GM19395 (cell line): ENCODE measurements around the gene ST6GAL1.

Source experiments
- ATAC-seq: cut with Tn5 transposase; IDR thresholded peaks from one replicate; pipeline ENCODE4 v1.9.1; 2021; ENCODE audit warnings: mild to moderate bottlenecking, moderate library complexity; ENCODE audit not compliant: unreplicated experiment

The ST6GAL1 gene

DNA sequence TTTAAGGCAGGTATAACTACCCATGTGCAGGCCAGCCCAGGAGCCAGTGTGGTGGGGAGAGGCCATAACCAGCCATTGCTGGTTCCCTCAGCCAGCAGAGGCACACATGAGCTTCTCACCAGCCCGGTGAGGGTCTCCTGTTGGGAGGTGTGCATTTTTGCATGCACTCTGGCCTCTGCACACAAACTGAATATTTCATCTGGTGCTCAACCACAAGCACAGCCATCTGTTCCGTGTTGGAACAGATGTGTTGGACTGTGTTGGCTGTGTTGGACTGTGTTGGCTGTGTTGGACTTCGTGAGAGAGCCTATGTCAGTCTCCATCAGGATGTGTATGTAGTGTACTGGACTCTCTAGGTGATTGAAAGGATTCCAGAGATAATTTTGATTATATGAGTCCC is 141.8 kb downstream of the ST6GAL1 start:
- ATAC-seq = no peak

DNA sequence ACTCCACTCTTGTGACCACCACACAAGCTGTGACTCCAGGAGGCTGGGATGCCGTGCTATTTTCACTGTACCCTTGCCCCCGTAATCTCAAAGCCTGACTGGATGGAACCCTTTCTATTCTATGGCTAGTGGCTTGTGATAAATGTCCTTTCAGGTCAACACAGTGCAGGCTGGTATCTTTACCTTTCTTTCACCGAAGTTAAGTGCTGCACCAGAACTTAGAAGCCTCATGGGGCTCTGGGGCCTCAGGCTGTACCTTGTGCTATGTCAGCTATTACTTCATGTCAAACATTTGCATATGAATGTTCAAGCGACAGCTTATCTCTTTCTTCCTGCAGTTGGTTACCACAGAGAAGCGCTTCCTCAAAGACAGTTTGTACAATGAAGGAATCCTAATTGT is 142.2 kb downstream of the ST6GAL1 start:
- ATAC-seq = no peak

DNA sequence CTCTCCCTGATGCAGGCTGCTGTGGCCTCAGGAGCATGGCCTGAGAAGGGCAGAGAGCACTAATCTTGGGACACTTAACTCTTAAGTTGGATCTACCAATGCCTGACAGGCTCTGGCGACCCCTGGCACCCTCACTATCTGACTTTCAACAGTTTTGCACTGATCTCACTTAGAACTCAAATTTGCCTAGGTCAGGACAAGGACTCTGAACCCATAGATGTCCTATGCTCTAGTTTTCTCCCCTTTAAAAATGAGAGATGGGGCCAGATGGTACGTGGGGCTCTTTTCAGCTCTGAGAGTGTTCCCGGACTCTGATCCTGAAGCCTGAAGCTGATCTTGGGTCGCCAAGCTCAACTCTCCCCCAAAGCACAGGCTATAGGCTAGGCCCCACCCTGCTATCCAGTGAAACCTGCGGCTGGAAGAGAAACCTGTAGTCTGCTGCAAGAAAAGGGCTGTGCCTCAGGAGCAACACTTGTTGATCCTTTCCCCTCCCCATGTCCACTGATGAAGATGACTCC is 143.3 kb downstream of the ST6GAL1 start:
- no peak for ATAC-seq

DNA sequence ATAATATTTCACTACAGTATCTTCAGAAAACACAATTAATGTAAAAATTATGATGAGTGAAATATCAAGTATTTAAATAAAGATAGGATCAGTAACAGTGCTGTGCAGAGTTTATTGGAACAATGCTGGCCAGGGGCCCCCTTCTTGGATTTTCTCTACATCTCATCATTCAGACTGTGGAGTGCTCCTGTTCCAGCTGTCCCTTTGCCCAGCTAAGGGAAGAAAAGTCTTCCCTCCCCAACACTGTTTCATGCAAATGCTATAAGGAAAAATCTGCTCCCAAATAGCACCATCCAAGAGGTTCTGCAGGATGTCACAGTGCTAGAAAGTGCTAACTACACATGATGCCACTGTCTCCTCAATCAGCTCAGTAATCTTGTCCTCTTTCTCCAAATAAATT is 144.5 kb downstream of the ST6GAL1 start:
- ATAC-seq = no peak

DNA sequence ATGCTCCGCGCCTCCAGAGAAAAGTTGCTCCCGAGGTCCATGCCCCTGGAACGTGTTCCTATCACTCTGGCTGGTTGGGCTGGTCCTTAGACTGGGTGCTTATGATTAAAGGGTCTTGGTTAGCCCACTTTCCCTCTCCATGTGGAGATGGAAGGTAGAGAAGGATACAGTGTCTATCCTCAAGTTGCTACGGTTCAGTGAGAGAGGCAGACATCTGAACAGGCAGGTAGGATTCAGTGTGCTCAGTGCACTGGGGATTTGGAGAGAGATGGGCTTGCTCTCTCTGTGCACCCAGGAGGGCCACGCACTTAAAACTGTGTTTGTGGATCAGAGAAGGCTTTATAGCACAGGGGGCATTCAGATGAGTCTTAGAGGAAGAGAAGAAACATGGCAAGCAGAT is 146.0 kb downstream of the ST6GAL1 start:
- ATAC-seq = no peak

- no peak for ATAC-seq
Measured at GRCh38 chr3:187077085-187077484, 146.8 kb downstream of the ST6GAL1 start.

GRCh38 chr3:187077537-187077936 is 147.2 kb downstream of the ST6GAL1 start:
- no peak for ATAC-seq

DNA sequence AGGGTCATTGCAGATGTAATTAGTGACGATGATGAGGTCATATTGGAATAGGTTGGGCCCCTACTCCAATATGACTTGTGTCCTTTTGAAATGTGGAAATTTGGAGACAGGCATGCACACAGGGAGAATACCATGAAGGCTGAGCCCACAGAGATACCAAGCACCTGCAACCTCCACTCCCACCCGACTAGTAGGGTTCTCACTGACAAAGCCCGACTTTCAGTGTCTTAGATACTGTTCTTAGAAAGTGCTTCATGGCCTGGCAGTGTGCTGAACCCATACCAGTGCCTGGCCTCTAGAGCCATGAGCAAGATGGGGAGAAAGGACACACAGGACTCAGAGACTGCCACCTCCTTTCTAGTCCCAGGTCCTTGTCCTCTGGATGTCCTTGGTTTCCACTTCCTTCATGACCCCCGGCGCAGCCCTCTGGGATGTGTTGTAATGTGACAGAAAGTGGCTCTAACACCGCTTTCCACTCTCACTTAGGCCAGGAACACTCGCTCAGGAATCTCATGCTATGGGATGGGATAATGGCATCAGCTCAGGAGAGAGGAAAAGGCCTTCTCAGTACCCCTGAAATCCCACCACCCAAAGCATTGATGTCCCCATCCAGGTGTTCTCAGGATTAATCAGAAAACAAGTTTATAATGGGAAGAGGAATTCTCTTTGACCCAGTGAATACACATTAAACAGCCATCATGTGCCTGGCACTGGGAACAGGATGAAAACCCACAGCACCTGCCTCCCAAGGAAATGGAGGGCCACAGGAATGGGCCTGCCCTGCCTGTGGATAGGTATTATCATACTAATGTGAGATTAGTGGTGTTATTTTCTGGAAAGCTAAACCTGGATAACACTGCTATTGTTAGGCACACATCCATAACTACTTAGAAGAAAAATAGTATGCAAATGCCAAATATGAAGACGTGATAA is 149.0 kb downstream of the ST6GAL1 start:
- no peak for ATAC-seq

DNA sequence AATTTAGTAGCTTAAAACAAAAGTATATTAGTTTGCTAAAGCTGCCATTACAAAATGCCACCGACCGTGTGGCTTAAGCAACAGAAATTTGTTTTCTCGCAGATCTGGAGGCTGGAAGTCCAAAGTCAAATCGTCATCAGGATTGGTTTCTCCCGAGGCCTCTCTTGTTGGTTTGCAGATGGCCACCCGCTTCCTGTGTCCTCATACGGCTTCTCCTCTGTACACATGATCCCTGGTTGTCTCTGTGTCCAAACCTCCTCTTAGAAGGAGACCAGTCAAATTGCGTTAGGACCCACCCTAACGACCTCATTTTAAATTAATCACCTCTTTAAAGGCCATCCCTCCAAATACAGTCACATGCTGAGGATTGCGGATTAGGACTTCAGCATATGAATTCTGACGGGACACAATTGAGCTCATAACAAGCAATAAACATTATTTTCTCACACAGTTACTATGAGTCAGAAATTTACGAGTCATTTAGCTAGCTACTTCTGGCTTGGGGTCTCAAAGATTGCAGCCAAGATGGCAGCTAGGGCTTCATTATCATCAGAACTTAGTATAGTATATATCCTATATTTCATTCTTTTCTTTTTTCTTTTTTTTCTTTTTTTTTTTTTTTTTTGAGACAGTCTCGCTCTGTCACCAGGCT is 150.6 kb downstream of the ST6GAL1 start:
- no peak for ATAC-seq

DNA sequence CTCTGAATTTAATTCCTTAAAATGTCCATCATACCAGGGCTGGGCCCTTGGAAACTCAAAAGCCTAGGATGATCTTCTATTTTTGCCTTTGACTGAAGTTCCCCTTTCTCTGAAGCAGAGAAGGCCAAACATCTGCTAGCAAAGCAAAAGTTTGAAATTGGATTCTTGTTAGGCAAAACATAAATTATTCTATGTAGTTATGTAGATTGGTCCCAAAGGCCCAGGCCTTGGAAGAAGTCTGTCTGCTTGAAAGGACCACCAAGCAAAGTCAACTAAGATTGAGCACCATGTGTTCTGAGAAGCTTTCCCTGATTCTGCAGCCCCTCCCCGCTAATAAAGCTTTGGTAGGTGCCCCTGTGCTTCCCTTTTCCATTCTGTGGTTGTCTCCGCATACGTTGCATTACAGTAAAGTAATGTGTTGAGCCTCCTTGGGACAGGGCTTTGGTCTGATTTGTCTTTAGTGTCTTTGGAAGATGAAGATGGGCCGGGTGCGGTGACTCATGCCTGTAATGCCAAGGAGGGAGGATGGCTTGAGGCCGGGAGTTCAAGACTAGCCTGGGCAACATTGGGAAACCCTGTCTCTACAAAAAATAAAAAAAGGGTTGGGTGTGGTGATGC is 152.5 kb downstream of the ST6GAL1 start:
- no peak for ATAC-seq

DNA sequence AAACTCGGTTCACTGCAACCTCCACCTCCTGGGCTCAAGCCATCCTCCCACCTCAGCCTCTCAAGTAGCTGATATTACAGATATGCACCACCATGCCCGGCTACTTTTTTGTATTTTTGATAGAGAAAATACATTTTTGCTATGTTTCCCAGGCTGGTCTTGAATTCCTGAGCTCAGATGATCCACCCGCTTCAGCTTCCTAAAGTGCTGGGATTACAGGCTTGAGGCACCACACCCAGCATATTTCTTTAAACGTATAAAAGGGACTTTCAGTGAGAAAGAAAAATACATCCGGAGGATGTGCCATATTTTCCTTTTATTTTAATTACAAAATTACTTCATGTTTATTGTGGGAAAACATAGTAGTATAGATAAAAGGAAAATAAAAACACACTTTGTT is 153.8 kb downstream of the ST6GAL1 start:
- ATAC-seq = no peak

GRCh38 chr3:187084580-187084979 is 154.3 kb downstream of the ST6GAL1 start:
- no peak for ATAC-seq

DNA sequence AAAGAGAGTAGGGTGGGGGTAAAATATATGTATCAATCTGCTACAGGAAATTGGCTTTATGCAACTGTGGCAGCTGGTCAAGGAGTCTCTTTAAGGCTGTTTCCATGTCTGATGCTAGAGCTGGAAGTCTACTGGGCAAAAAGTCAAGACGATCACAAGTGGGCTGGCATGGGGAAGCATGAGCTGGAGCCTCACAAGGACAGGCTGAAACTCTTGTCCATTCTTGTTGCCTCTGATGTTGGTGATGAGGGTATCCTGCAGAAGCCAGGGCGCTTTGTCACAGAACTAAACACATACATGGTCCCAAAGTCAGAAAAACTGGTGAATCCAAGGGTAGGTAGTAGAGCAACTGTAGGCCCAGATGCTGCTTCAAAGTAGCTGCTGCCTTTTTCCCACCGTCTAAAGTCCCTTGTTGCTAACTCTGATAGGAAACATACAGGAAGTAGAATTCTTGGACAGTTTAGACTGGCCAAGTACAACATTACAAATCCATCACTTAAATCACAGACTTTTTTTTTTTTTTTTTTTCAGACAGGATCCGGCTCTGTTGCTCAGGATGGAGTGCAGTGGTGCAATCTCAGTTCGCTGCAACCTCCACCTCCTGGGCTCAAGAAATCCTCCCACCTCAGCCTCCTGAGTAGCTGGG is 154.8 kb downstream of the ST6GAL1 start:
- ATAC-seq = no peak

DNA sequence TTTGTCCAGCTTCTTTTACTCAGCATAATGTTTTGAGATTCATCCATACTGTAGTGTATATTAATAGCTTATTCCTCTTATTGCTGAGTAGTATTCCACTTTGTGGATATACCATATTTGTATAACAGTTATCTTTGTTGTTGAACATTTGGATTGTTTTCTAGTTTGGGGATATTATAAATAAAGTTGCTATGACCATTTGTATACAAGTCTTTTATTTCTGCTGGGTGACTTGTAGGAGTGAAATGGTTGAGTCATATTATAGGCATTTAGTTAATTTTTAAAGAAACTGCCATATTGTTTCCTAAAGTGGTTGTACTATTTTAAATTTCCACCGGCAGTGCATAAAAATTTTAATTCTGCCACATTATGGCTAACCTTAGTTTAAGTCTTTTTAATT is 155.6 kb downstream of the ST6GAL1 start:
- no peak for ATAC-seq

GRCh38 chr3:187086831-187087230 is 156.5 kb downstream of the ST6GAL1 start:
- ATAC-seq = no peak

DNA sequence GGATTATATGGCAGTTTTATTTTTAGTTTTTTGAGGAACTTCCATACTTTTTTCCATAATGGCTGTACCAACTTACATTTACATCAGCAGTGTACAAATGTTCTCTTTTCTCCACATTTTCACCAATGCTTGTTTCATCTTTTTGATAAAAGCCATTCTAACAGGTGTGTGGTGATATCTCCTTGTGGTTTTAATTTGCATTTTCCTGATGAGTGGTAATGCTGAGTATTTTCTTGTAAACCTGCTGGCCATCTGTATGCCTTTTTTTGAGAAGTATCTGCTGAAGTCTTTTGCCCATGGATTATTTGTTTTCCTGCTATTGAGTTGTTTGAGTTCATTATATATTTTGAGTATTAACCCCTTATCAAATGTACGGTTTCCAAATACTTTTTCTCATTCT is 158.4 kb downstream of the ST6GAL1 start:
- no peak for ATAC-seq

GRCh38 chr3:187093320-187093719 is 163.0 kb downstream of the ST6GAL1 start:
- ATAC-seq = no peak

GRCh38 chr3:187098923-187099512 is 168.7 kb downstream of the ST6GAL1 start:
- no peak for ATAC-seq

DNA sequence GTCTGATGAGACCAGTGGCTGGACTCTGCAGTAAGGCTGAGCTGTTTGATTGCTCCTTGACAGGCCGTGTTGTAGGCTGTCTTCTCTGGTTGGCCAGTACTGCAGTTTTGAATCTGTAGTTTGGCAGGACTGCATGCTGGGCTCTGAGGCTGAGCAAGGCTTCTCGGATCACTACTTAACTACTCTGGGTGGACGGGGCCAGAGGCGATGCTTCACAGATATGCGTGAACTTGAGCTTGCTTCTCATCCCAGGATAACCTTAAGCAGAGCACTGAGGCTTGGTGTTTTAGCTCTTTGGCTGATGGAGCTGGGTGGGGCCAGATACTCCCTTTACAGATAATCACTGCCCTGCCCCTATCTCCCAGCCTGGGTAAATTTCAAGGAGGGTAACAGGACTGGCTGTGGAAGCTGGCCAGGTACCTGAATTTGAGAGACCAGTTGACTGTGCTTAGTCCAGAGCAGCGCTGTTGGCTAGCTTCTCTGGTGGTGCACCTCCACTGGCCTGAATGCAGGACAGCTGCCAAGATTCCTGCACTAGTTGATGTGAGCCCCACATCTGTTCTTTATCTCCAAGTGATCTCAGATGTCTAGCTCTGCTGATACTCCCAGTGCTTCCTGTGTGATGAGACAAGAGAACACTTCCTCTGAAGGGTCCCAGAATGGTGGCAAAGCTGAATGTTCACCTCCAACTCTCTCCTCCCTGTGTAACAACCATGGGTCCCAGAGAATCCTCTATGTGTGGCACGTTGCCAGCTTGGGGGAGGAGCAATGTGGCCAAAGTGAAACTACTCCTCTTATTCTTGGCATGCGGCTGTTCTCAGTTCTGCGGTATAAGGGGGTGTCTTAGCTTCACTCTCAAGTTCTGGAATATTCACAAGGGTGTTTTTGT is 171.1 kb downstream of the ST6GAL1 start:
- peak; percentile 75 for ATAC-seq
